ENCODE data around the gene MAST3. TPM values are rescaled to one million over a fixed set of nuclear protein-coding genes. Genes with fewer than 3 reads are reported as not detected.

The MAST3 gene
- total RNA-seq, 1 donor from 2014 or later: 10.7 TPM

DNA sequence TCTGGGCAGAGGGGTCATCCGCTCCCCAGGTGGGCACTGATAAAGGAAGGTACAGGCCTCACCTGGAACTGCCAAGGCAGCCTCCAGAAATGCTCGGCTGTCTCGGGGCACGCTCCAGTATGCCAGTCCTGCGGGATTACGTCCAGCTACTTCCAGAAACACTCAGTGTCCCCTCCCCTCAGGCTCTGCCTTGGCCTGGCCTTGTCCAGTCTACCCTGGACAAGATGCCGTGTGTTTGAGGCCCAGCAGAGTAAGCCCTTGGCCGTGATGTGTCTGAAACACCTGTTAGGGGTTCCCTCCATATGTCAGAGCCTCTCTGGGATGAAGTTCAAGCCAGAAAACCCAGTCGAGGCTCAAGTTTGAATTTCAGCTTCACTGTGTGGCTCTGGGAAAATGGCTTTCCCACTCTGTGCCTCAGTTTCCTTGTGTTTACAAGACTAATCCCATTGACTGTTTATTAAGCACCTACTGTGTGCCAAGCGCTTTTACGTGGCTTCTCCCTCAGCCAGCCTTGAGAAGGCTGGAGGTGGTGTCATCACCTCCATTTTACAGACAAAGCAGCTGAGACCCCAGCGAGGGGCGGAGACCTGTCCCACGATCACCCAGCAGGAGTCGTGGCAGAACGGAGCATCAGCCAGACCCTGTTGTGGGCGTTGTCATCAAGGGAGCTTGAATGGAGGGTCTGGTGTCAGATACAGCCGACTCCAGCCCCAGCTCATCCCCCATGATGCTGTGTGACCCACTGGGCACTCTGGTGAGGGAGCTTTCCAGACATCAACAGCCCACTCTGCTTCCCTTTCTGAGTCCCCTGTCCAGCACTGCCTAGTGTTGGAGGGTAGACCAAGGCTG, 53.4 kb downstream of the MAST3 start:
- TF ChIP-seq, protein P1, sequence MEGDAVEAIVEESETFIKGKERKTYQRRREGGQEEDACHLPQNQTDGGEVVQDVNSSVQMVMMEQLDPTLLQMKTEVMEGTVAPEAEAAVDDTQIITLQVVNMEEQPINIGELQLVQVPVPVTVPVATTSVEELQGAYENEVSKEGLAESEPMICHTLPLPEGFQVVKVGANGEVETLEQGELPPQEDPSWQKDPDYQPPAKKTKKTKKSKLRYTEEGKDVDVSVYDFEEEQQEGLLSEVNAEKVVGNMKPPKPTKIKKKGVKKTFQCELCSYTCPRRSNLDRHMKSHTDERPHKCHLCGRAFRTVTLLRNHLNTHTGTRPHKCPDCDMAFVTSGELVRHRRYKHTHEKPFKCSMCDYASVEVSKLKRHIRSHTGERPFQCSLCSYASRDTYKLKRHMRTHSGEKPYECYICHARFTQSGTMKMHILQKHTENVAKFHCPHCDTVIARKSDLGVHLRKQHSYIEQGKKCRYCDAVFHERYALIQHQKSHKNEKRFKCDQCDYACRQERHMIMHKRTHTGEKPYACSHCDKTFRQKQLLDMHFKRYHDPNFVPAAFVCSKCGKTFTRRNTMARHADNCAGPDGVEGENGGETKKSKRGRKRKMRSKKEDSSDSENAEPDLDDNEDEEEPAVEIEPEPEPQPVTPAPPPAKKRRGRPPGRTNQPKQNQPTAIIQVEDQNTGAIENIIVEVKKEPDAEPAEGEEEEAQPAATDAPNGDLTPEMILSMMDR (IDR thresholded peaks at IDR 0.05; ENCODE audit: unreplicated experiment): no peak
- Mint-ChIP-seq H3K27ac (no peak overlapping the region), H3K4me3 (ENCODE audit: low read depth) (no peak overlapping the region), H3K9me3 (ENCODE audit: low read depth) (no peaks in the 10 kb centered on the region), H3K27me3 (no peaks in the 10 kb centered on the region), H3K36me3 (ENCODE audit: insufficient read depth) (peaks cover 6% of the 10 kb centered on the region), H3K4me1 (ENCODE audit: low read depth) (peaks cover 11% of the 10 kb centered on the region)
- DNase-seq (ENCODE audit: low spot score, unreplicated experiment): no peak

DNA sequence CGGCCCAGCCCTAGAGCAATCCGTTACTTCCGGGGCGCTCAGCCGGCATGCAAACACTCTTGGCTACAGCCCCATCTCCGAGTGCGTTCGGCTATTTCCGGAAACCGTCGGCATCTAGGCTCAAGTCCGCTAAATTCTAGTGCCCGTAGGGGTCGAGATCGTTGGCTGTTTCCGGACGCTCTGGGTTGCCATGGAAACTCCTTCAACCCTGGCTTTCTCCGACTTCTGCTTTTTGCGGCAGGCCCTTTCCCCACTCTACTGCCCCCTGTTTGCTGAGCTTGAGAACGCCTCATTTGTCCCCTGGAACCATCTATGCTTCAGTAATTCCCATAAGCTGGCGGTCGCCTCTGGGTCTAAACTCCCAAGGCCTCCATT, 54.9 kb downstream of the MAST3 start:
- Mint-ChIP-seq H3K36me3 (ENCODE audit: insufficient read depth) (peaks cover 3% of the 10 kb centered on the region), H3K4me3 (ENCODE audit: low read depth) (peak overlapping the region; percentile 85), H3K9me3 (ENCODE audit: low read depth) (no peaks in the 10 kb centered on the region), H3K27me3 (no peaks in the 10 kb centered on the region), H3K27ac (peak overlapping the region; percentile 98), H3K4me1 (ENCODE audit: low read depth) (peaks cover 11% of the 10 kb centered on the region)
- TF ChIP-seq, protein P1 (IDR thresholded peaks at IDR 0.05; ENCODE audit: unreplicated experiment): peak; percentile 71
- DNase-seq (ENCODE audit: low spot score, unreplicated experiment): peak; percentile 95

DNA sequence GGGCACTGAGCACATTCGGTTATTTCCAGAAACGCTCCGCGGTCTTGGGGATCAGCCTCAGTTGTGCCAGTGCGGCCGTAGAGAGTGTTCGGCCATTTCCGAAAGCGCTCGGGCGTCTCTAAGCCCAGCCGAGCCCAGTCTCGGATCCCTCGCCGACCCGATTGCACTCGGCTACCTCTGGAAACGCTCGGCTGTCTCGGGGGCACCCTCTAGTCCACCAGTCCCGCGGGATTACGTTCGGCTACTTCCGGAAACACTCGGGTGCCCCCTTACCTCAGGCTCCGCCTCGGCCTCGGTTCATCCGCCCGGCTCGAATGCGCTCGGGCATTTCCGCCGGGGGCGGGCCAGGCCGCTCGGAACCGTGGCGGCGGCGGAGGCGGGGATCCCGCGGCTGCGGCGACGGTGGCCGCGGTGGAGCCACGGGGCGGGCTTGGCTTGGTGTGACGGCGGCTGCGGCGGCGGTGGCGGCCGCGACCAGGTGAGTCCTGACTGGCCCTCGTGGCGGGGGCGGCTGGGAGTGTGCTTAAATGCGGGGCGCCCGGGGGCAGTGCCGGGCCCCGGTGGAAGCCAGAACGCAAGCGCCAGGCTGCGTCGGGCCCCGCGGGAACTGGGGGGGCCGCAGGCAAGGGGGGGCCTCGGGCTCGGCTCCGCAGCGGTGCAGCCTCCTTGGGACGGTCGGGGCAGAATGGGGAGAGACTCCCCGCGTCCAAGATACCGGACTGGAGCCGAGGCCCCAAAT, 55.4 kb downstream of the MAST3 start, which contains the start of gene PIK3R2:
Gene PIK3R2, plus strand, starts transcription at position 347 of the 739 bp plus-strand sequence. CDS start 2,717 bp downstream, outside the sequence.
- DNase-seq (ENCODE audit: low spot score, unreplicated experiment): peak; percentile 100
- H3K27ac Mint-ChIP-seq: peak within 1 kb of the TSS; percentile 98
- H3K4me1 Mint-ChIP-seq (ENCODE audit: low read depth): peaks cover 11% of the 10 kb centered on the region
- H3K27me3 Mint-ChIP-seq: no peaks in the 10 kb centered on the region
- TF ChIP-seq, protein P1 (IDR thresholded peaks at IDR 0.05; ENCODE audit: unreplicated experiment): no peak
- peak within 1 kb of the TSS; percentile 85 for H3K4me3 Mint-ChIP-seq (ENCODE audit: low read depth)
- no peaks in the 10 kb centered on the region for H3K9me3 Mint-ChIP-seq (ENCODE audit: low read depth)
- peaks cover 3% of the 10 kb centered on the region for H3K36me3 Mint-ChIP-seq (ENCODE audit: insufficient read depth)

DNA sequence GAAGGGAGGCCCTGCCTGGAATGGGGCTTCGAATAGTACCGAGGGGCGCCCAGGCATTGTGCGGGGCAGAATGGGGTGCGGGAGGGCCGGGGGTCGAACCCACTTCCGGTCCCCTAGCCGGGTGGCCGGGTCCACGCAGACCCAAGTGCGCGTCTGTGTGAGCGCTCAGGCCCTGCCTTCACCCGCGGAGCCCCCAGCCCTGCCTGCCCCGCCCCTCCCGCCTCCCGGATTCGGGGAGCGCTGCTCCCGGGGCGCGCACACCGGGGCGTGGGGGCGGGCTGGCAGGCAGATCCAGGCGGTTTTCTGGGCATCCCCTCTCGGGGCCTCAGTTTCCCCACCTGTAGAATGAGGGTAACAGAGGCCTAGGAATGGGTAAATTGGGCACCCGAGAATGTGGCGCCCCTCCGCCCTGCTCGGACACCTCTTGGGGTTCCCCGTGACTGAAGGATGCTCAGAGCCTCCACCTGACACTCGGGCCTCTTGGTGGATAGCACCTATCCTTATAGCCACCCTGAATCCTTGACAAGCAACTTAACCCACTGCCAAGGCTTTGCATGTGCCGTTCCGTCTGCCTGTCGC, 56.1 kb downstream of the MAST3 start:
- DNase-seq (ENCODE audit: low spot score, unreplicated experiment): no peak
- Mint-ChIP-seq H3K4me3 (ENCODE audit: low read depth) (peak overlapping the region; percentile 85), H3K4me1 (ENCODE audit: low read depth) (peaks cover 11% of the 10 kb centered on the region), H3K9me3 (ENCODE audit: low read depth) (no peaks in the 10 kb centered on the region), H3K27ac (peak overlapping the region; percentile 90), H3K36me3 (ENCODE audit: insufficient read depth) (peaks cover 3% of the 10 kb centered on the region), H3K27me3 (no peaks in the 10 kb centered on the region)
- TF ChIP-seq, protein P1 (IDR thresholded peaks at IDR 0.05; ENCODE audit: unreplicated experiment): no peak
